NB4 (cell line): ENCODE results near the gene NABP2.

Source experiments
- CTCF ChIP-seq: IDR thresholded peaks from one replicate; pipeline ENCODE4 v1.5.1; 2012; ENCODE audit warnings: low read depth, low read length
- MAX ChIP-seq: IDR thresholded peaks from 2 replicates; pipeline ENCODE4 v1.6.1; 2011; ENCODE audit warnings: low read depth, low read length
- POLR2A ChIP-seq: IDR thresholded peaks from 2 replicates; pipeline ENCODE4 v1.6.1; 2011; ENCODE audit warnings: mild to moderate bottlenecking; ENCODE audit not compliant: insufficient read length; ENCODE audit errors: extremely low read depth

- TF ChIP-seq MAX = no peak
- TF ChIP-seq POLR2A = peak; percentile 45
- TF ChIP-seq CTCF = peak; percentile 71
Measured at GRCh38 chr12:56189099-56189917, 34.8 kb upstream of the NABP2 start, which contains the start of gene SMARCC2.
